Natural killer cell (primary cell): ENCODE measurements around the gene MET. TPM values are rescaled to one million over a fixed set of nuclear protein-coding genes. Genes with fewer than 3 reads are reported as not detected.
"Not testable (repeated sequence)": the region's sequence is repeated elsewhere in the genome, so short reads cannot be mapped to it uniquely, and the experiment has no call there.

Source experiments
- ATAC-seq, 3 donors: fragments of 150-1000 bp in 2 of 3; fragments of 200-7000 bp in 1 of 3; cut with Tn5 transposase; 1 replicate in 1 of 3; 2 replicates in 2 of 3; pipeline ENCODE4 v1.10.0; 2021; ENCODE audit warnings: mild to moderate bottlenecking in 2 of 3, moderate library complexity in 2 of 3
- DNase-seq, 2 donors: peaks; one replicate each; pipeline versions ENCODE4 v3.0.0 to v3.0.0-alpha.2; 2013 to 2021; ENCODE audit warnings: mixed read lengths in 1 of 2
- H3K27ac ChIP-seq: one replicate; pipeline ENCODE4 v1.5.1; 2013; ENCODE audit warnings: mild to moderate bottlenecking, low read length
- H3K27me3 ChIP-seq: one replicate; pipeline ENCODE4 v1.6.1; 2013; ENCODE audit warnings: low read length; ENCODE audit not compliant: control insufficient read depth, insufficient read depth
- H3K36me3 ChIP-seq: one replicate; pipeline ENCODE4 v1.6.1; 2013; ENCODE audit warnings: low read length; ENCODE audit not compliant: control insufficient read depth, insufficient read depth
- H3K4me1 ChIP-seq: one replicate; pipeline ENCODE4 v1.6.1; 2013; ENCODE audit warnings: low read length; ENCODE audit not compliant: control insufficient read depth, insufficient read depth
- H3K4me3 ChIP-seq: one replicate; pipeline ENCODE4 v1.5.1; 2013; ENCODE audit warnings: low read length
- H3K9me3 ChIP-seq: one replicate; pipeline ENCODE4 v1.6.1; 2013; ENCODE audit warnings: low read length; ENCODE audit not compliant: control insufficient read depth, insufficient read depth
- H3K27ac Mint-ChIP-seq, 2 donors: one replicate each; pipeline ENCODE4 v1.8.0; 2022; ENCODE audit warnings: mild to moderate bottlenecking in 2 of 2, mixed read lengths in 2 of 2, moderate library complexity in 1 of 2
- H3K27me3 Mint-ChIP-seq, 2 donors: one replicate each; pipeline ENCODE4 v1.8.0; 2022; ENCODE audit warnings: low read depth in 2 of 2, mixed read lengths in 2 of 2
- H3K36me3 Mint-ChIP-seq: one replicate; pipeline ENCODE4 v1.8.0; 2022; ENCODE audit warnings: mixed read lengths
- H3K4me1 Mint-ChIP-seq, 2 donors: one replicate each; pipeline ENCODE4 v1.8.0; 2022; ENCODE audit warnings: mixed read lengths in 2 of 2
- H3K4me3 Mint-ChIP-seq: one replicate; pipeline ENCODE4 v1.8.0; 2022; ENCODE audit warnings: mild to moderate bottlenecking, moderate library complexity, mixed read lengths
- H3K9me3 Mint-ChIP-seq, 2 donors: one replicate each; pipeline ENCODE4 v1.8.0; 2022; ENCODE audit warnings: mixed read lengths in 2 of 2
- CTCF ChIP-seq: fragments of 200-600 bp; IDR thresholded peaks from one replicate; pipeline ENCODE4 v1.8.0; 2022; ENCODE audit warnings: antibody characterized with exemption
- WGBS: methylation state at CpG from one replicate; pipeline ENCODE4 v1.1.7; 2013; ENCODE audit warnings: missing lambda C conversion rate; ENCODE audit not compliant: insufficient coverage; 5-methylcytosine and 5-hydroxymethylcytosine counted together
- intact Hi-C: fragments of 100-400 bp; cut with micrococcal nuclease; formaldehyde crosslinking; loops from one replicate; pipeline ENCODE4 v1.14.2; 2022
- total RNA-seq, 4 donors: library from RNA; stranded (reverse); fragments of 120-200 nt in 1 of 4; gene quantifications; one replicate each; pipeline versions ENCODE4 v1.2.3 to v1.2.4, GENCODE V29; 2013 to 2022

The MET gene
- total RNA-seq, 3 donors from 2014 or later (not counting 1 experiment from before 2014, with no cell fraction given), result 0.16 TPM; not detected in 2

- Histone ChIP-seq H3K36me3 (no peaks in the 10 kb centered on the region), H3K9me3 (no peaks in the 10 kb centered on the region), H3K4me3 (no peak overlapping the region), H3K27me3 (no peaks in the 10 kb centered on the region), H3K27ac (no peak overlapping the region), H3K4me1 (no peaks in the 10 kb centered on the region)
- no peaks in the 10 kb centered on the region for H3K4me1 Mint-ChIP-seq
- WGBS, result 72% methylated on average over 3 of the region's 3 CpGs
- no peak for DNase-seq
- H3K27ac Mint-ChIP-seq, result no peak overlapping the region
- TF ChIP-seq CTCF, result no peak
- ATAC-seq, result no peak
- H3K36me3 Mint-ChIP-seq, result no peaks in the 10 kb centered on the region
- no peak overlapping the region for H3K4me3 Mint-ChIP-seq
- no peaks in the 10 kb centered on the region for H3K9me3 Mint-ChIP-seq
- H3K27me3 Mint-ChIP-seq, result peaks cover 9 to 15% of the 10 kb centered on the region in 2 donors
- intact Hi-C loops, result no loop called here
These were observed 143.0 kb downstream of the MET start for GRCh38 chr7:116815041-116815440.

- WGBS, result 95% methylated on average over 3 of the region's 3 CpGs
- no peak for DNase-seq
- no peaks in the 10 kb centered on the region for H3K9me3 Mint-ChIP-seq
- no peak overlapping the region for H3K27ac Mint-ChIP-seq
- H3K4me1 Mint-ChIP-seq, result no peaks in the 10 kb centered on the region
- no peak overlapping the region for H3K4me3 Mint-ChIP-seq
- no peak for TF ChIP-seq CTCF
- H3K36me3 ChIP-seq, result no peaks in the 10 kb centered on the region
- peaks cover 19 to 27% of the 10 kb centered on the region in 2 donors for H3K27me3 Mint-ChIP-seq
- H3K4me1 ChIP-seq, result no peaks in the 10 kb centered on the region
- H3K27me3 ChIP-seq, result no peaks in the 10 kb centered on the region
- intact Hi-C loops, result no loop called here
- H3K4me3 ChIP-seq, result no peak overlapping the region
- no peaks in the 10 kb centered on the region for H3K36me3 Mint-ChIP-seq
- ATAC-seq, result no peak
- H3K9me3 ChIP-seq, result no peaks in the 10 kb centered on the region
- H3K27ac ChIP-seq, result no peak overlapping the region
These were observed 148.2 kb downstream of the MET start for GRCh38 chr7:116820149-116820548.

- H3K9me3 ChIP-seq, H3K4me1 ChIP-seq, ATAC-seq, H3K36me3 Mint-ChIP-seq, H3K4me3 ChIP-seq, DNase-seq, H3K9me3 Mint-ChIP-seq, H3K27ac Mint-ChIP-seq, H3K27me3 ChIP-seq, H3K4me1 Mint-ChIP-seq, H3K4me3 Mint-ChIP-seq, intact Hi-C loops, H3K36me3 ChIP-seq, H3K27ac ChIP-seq: not testable (repeated sequence)
- WGBS, result 100% methylated on average over 4 of the region's 4 CpGs
- peaks cover 19 to 38% of the 10 kb centered on the region in 2 donors for H3K27me3 Mint-ChIP-seq
These were observed 149.7 kb downstream of the MET start for GRCh38 chr7:116821647-116822046.

- ATAC-seq, result no peak
- no peak overlapping the region for H3K4me3 Mint-ChIP-seq
- Histone ChIP-seq H3K9me3 (no peaks in the 10 kb centered on the region), H3K4me3 (no peak overlapping the region), H3K27ac (no peak overlapping the region), H3K4me1 (no peaks in the 10 kb centered on the region), H3K36me3 (no peaks in the 10 kb centered on the region), H3K27me3 (no peaks in the 10 kb centered on the region)
- no peaks in the 10 kb centered on the region for H3K36me3 Mint-ChIP-seq
- no peak for TF ChIP-seq CTCF
- no peak overlapping the region for H3K27ac Mint-ChIP-seq
- DNase-seq, result no peak
- intact Hi-C loops, result no loop called here
- H3K4me1 Mint-ChIP-seq, result no peaks in the 10 kb centered on the region
- H3K9me3 Mint-ChIP-seq, result no peaks in the 10 kb centered on the region
- H3K27me3 Mint-ChIP-seq, result peaks cover 19 to 35% of the 10 kb centered on the region in 2 donors
These were observed 152.5 kb downstream of the MET start for GRCh38 chr7:116824449-116824848.
